ENCODE results near the gene HDLBP. TPM values are rescaled to one million over a fixed set of nuclear protein-coding genes. Genes with fewer than 3 reads are reported as not detected.
"Not testable (repeated sequence)": the region's sequence is repeated elsewhere in the genome, so short reads cannot be mapped to it uniquely, and the experiment has no call there.

HDLBP gene
- total RNA-seq, 1 donor from 2014 or later = 270 TPM

DNA sequence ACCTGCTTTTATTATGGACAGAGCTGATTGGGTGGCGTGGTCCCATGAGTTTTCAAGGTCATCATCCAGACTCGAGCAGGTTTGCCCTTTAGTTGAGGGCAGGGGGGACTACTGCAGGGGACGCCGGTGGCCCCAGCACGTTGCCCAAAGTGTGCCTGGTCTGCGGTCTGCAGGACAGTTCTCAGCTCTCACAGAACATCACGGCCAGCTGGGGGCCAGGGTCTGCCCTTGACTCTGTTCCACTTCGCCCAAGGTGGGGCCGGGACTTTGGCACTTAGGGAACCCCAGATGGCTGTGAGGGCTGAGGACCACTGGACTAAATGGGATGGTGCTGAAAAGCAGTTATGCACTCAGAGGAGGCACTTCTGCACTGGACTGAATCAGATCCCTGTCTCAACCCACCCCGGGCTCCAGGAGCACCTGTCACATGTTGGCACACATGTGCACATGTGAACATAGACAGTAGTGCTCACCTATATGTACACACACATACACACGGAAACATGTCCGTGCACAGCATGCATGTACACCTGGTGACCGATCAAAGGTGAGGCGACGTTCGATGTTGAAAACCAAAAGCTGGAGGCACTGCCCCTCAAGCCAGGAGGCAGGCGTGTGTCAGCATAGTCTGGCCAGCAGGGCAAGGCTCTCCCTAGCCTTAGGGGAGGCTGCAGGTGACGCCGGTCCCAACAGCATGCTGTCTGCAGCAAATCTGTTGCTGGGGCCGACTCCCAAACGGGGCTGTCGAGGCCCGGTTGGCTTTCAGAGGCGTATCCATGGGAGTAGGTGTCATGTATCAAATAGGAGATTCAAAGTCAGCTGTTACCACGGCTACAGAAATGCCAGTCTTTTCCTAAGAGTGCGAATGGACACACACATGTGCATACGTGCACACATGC lies 116.8 kb downstream of the HDLBP start:
- no peaks in the 10 kb centered on the region for H3K36me3 Mint-ChIP-seq (ENCODE audit: low read depth)
- H3K9me3 Mint-ChIP-seq = no peaks in the 10 kb centered on the region
- no peak overlapping the region for H3K4me3 Mint-ChIP-seq
- no peaks in the 10 kb centered on the region for H3K27me3 Mint-ChIP-seq (ENCODE audit: insufficient read depth)
- H3K27ac Mint-ChIP-seq = no peak overlapping the region
- H3K4me1 Mint-ChIP-seq (ENCODE audit: low read depth) = no peaks in the 10 kb centered on the region
- intact Hi-C loops (cut with micrococcal nuclease) = no loop called here
- no peak for DNase-seq (ENCODE audit: low spot score)

DNA sequence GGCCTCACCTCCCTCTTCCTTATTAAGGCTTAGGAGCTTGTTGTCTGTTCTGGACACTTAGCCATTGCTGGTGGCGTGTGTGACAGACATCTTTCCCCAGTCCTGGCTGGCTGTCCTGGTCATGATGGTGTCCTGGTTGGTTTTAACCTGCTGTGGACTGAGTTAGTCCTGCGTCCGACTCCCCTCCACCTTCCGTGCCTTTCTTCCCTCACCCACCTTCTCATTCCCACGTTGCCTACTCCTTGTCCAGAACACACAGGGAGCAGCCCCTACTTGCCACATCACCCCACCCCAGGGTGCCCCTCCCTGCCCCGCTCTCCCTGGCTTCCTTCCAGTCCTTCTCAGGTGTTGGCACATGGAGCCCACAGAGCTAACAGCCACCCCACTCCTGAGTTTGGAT lies 117.5 kb downstream of the HDLBP start:
- Mint-ChIP-seq H3K27ac (no peak overlapping the region), H3K27me3 (ENCODE audit: insufficient read depth) (no peaks in the 10 kb centered on the region), H3K36me3 (ENCODE audit: low read depth) (no peaks in the 10 kb centered on the region), H3K4me3 (no peak overlapping the region), H3K9me3 (no peaks in the 10 kb centered on the region), H3K4me1 (ENCODE audit: low read depth) (no peaks in the 10 kb centered on the region)
- no peak for DNase-seq (ENCODE audit: low spot score)
- intact Hi-C loops (cut with micrococcal nuclease) = no loop called here

DNA sequence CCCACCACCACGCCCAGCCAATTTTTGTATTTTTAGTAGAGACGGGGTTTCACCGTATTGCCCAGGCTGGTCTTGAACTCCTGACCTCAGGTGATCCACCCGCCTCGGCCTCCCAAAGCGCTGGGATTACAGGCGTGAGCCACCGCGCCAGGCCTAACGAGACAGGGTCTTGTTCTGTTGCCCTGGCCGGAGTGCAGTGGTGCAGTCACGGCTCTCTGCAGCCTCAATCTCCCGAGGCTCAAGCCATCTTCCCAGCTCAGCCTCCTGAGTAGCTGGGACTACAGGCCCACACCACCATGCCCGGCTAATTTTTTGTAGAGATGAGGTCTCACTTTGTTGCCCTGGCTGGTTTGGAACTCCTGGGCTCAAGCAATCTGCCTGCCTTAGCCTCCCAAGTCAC lies 118.2 kb downstream of the HDLBP start:
- H3K27ac Mint-ChIP-seq; H3K36me3 Mint-ChIP-seq (ENCODE audit: low read depth); intact Hi-C loops (cut with micrococcal nuclease); DNase-seq (ENCODE audit: low spot score); H3K4me1 Mint-ChIP-seq (ENCODE audit: low read depth); H3K4me3 Mint-ChIP-seq; H3K27me3 Mint-ChIP-seq (ENCODE audit: insufficient read depth); H3K9me3 Mint-ChIP-seq: not testable (repeated sequence)

DNA sequence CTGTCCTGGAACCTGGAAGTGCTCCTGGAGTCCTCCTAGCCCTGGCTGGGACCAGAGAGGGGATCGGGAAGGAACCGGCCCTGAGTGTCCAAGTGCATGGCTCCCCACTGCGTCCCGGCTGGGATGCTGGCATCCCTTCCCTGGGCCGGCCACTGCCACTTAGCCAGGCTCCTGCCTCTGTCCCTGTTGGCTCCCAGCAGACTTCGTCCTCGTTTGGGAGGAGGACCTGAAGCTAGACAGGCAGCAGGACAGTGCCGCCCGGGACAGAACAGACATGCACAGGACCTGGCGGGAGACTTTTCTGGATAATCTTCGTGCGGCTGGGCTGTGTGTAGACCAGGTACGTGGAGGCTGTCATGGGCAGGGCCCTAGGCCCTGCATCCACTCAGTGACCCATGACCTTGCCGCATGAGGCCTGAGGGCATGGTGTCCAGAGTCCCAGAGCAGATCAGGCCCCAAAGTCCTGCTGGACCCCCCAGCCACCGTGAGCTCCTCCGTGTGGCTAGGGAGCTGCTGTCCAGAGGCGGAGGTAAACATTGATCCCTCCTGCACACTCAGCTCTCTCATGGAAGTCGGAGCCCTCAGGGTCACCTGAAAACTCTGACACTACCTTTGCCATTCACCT lies 119.9 kb downstream of the HDLBP start:
- Mint-ChIP-seq H3K27me3 (ENCODE audit: insufficient read depth) (no peaks in the 10 kb centered on the region), H3K4me3 (no peak overlapping the region), H3K36me3 (ENCODE audit: low read depth) (no peaks in the 10 kb centered on the region)

DNA sequence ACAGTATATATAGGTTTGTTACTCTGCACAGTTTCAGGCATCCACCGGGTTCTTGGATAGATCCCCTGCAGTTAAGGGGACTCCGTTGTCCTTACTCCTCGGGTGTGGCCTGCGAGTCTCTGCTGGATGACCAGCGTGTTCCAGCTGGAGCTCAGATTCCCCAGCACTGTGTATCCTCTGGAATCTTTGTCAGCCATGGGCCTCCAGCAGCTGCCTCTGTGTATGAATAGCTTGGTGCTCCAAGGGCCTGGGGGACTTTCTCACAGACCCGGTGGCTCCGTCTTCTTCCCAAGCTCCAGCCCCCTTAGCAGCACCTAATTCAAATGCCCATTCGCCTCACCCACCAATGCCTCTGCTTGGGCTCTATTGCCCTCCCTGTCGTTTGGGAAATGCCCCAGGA lies 120.7 kb downstream of the HDLBP start:
- DNase-seq (ENCODE audit: low spot score) = no peak
- no peaks in the 10 kb centered on the region for H3K36me3 Mint-ChIP-seq (ENCODE audit: low read depth)
- H3K4me3 Mint-ChIP-seq = no peak overlapping the region
- H3K27ac Mint-ChIP-seq = no peak overlapping the region
- H3K9me3 Mint-ChIP-seq = no peaks in the 10 kb centered on the region
- no peaks in the 10 kb centered on the region for H3K4me1 Mint-ChIP-seq (ENCODE audit: low read depth)
- intact Hi-C loops (cut with micrococcal nuclease) = no loop called here
- no peaks in the 10 kb centered on the region for H3K27me3 Mint-ChIP-seq (ENCODE audit: insufficient read depth)

More for the DNA sequence above, 119.9 kb downstream of the HDLBP start:
- Mint-ChIP-seq H3K4me1 (ENCODE audit: low read depth) (no peaks in the 10 kb centered on the region), H3K27ac (no peak overlapping the region), H3K9me3 (no peaks in the 10 kb centered on the region)
- intact Hi-C loops (cut with micrococcal nuclease) = no loop called here
- DNase-seq (ENCODE audit: low spot score) = no peak

DNA sequence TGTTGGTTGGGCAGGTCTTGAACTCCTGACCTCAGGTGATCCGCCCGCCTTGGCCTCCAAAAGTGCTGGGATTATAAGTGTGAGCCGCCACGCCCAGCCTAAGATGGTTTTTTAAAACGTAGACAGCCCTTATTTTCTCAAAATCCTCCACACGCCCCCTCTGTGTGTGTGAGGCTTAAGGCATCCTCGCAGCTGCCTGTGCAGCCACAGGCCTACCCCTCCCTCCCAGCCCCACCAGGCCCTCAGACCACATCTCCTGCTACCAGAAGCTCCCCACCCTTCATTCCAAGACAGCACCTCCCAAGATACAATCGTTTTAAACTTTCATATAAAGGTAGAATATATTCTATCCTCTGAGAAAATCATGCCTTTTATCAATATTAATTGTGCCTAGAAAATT lies 122.2 kb downstream of the HDLBP start:
- no peaks in the 10 kb centered on the region for H3K36me3 Mint-ChIP-seq (ENCODE audit: low read depth)
- intact Hi-C loops (cut with micrococcal nuclease) = no loop called here
- no peak for DNase-seq (ENCODE audit: low spot score)
- no peak overlapping the region for H3K4me3 Mint-ChIP-seq
- H3K27ac Mint-ChIP-seq = no peak overlapping the region
- H3K9me3 Mint-ChIP-seq = no peaks in the 10 kb centered on the region
- H3K4me1 Mint-ChIP-seq (ENCODE audit: low read depth) = no peaks in the 10 kb centered on the region
- H3K27me3 Mint-ChIP-seq (ENCODE audit: insufficient read depth) = no peaks in the 10 kb centered on the region

DNA sequence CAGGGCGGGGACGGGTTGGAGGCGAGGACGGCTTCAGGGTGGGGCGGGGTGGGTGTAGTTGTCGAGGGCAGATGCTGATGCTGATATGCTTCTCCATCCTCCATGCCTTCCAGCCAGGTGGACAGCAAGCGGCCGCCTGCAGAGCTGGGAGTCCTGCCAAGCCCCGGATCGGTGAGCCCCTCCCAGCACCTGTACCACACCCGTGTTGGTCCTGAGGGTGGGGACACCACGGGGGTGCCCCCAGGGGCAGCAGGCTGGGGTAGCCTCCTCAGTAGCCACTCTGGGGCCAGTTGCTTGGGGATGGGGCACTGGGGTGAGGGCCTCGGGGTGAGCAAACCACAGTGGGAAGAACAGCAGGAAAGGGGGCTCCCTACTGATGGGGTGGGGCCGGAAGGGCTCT lies 124.4 kb downstream of the HDLBP start:
- Mint-ChIP-seq H3K27me3 (ENCODE audit: insufficient read depth) (no peaks in the 10 kb centered on the region), H3K4me1 (ENCODE audit: low read depth) (no peaks in the 10 kb centered on the region), H3K27ac (no peak overlapping the region), H3K36me3 (ENCODE audit: low read depth) (no peaks in the 10 kb centered on the region), H3K4me3 (no peak overlapping the region), H3K9me3 (no peaks in the 10 kb centered on the region)
- DNase-seq (ENCODE audit: low spot score) = no peak
- intact Hi-C loops (cut with micrococcal nuclease) = no loop called here

DNA sequence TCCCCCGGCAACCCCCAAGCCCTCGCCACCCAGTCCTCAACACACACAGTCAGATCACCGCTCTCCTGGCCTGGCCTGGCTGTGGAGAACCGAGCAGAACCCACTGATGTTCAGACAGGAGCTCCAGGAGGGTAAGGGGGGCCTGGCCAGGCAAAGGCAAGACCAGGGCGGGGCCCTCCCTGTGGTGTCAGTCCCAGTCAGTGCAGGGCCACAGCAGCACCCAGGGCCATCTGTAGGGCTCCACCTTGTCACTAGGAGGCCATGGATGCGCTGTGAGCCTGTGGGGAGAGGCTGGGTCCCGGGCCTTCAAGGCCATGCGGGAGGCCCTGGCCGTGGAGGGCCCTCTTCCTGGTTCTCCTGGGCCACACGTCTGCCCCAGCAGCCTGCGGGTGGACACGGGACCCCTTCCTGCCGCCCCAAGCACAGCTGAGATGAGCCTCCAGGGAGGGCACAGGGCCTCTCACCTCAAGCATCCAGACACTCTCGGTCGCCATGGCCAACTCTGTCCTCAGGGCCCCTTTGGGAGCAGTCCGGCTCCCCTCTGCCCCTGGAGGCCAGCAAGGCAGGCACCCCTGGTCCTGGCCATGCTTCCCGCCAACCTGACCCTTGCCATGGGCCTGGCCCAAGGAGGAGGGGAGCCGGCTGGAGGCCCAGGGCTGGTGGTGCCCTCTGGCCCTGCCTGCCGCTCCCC lies 125.0 kb downstream of the HDLBP start:
- no peaks in the 10 kb centered on the region for H3K27me3 Mint-ChIP-seq (ENCODE audit: insufficient read depth)
- no peaks in the 10 kb centered on the region for H3K36me3 Mint-ChIP-seq (ENCODE audit: low read depth)
- no peak for DNase-seq (ENCODE audit: low spot score)
- no peak overlapping the region for H3K27ac Mint-ChIP-seq
- intact Hi-C loops (cut with micrococcal nuclease) = no loop called here
- no peaks in the 10 kb centered on the region for H3K9me3 Mint-ChIP-seq
- no peaks in the 10 kb centered on the region for H3K4me1 Mint-ChIP-seq (ENCODE audit: low read depth)
- H3K4me3 Mint-ChIP-seq = no peak overlapping the region

DNA sequence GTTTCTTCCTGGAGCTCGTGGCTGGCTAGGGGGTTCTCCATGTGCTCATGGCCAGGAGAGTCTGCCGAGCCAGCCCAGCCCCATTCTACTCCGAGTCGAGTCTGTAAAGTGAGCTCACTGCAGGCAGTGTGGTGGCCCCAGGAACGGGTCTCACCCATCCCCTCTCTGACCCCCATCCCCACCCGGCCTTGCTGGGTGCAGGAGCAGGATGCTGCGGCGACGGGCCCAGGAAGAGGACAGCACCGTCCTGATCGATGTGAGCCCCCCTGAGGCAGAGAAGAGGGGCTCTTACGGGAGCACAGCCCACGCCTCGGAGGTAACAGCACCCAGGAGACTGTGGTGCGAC lies 125.6 kb downstream of the HDLBP start:
- no peaks in the 10 kb centered on the region for H3K9me3 Mint-ChIP-seq
- intact Hi-C loops (cut with micrococcal nuclease) = no loop called here
- no peak overlapping the region for H3K4me3 Mint-ChIP-seq
- H3K27me3 Mint-ChIP-seq (ENCODE audit: insufficient read depth) = no peaks in the 10 kb centered on the region
- no peaks in the 10 kb centered on the region for H3K36me3 Mint-ChIP-seq (ENCODE audit: low read depth)
- no peaks in the 10 kb centered on the region for H3K4me1 Mint-ChIP-seq (ENCODE audit: low read depth)
- H3K27ac Mint-ChIP-seq = no peak overlapping the region
- no peak for DNase-seq (ENCODE audit: low spot score)

DNA sequence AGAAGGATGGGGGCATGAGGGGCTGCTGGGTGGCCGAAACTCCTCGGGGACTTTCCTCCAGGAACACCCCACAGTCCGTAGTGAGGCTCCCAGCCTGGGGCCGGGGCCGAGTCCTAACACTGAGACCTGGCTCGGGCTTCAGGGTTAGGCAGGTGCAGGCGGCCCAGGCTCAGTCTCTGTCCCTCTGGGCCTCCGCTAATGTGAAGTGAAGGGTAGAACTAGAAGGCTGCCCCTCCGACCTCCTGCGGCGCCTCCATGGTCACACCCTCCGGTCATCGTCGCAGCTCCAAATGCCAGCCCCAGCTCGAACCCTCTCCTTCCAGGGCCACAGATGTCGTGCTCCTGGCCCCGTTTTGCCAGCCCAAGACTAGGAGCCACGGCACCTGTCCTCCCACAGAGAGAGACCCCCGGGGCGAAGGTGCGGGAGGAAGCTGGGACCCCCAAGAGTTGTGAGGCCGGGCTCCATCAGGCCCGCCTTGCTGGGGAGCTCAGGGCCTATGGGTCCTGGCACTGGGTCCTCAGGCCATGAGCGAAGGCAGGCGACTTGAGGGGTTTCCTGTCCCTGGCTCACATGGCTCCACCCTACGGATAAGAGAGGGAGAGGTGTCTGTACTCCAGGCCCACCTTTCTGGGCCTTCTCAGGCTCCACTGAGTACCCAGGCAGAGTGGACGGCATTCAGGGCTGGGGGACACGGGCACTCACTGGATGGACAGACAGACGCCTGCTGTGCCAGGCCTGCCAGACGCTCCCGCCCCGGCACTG lies 126.2 kb downstream of the HDLBP start:
- H3K27me3 Mint-ChIP-seq (ENCODE audit: insufficient read depth) = no peaks in the 10 kb centered on the region
- intact Hi-C loops (cut with micrococcal nuclease) = no loop called here
- DNase-seq (ENCODE audit: low spot score) = no peak

DNA sequence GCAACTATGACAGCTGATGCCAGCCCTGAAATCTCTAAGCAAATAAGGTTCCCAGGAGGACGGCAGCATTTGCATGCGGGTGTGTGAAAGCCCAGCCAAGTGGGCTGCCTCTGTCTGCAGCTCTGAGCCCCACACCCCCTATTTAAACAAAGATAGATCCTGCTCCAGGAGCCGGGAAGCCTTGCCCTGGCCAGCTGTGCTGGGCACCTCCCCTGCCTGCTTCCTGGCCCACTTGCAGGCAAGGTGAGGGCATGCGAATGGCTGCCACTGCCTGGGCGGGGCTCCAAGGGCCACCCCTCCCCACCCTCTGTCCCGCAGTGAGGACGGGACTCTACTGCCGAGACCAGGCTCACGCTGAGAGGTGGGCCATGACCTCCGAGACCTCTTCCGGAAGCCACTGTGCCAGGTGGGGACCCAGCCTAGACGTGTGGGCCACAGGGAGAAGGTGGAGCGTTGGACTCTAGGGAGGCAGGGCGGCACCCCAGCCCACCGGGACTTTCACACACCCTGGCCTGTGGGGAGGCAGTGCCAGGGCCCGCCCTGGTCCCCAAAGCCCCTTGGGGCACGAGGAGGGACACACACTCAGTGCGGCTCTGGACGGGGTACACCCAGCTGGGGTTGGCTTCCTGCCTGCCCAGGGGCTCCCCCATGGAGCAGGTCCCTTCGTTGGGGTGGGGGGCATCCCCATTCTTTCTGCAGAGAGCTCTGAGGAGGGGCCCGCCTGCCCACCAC lies 126.9 kb downstream of the HDLBP start, which contains the start of gene ANO7:
Gene ANO7, plus strand, starts transcription at position 317 of the 732 bp plus-strand sequence. CDS start 1,387 bp downstream, outside the sequence.
- no peaks in the 10 kb centered on the region for H3K9me3 Mint-ChIP-seq
- intact Hi-C loops (cut with micrococcal nuclease) = no loop called here
- no peak for DNase-seq (ENCODE audit: low spot score)
- no peak within 1 kb of the TSS for H3K4me3 Mint-ChIP-seq
- H3K4me1 Mint-ChIP-seq (ENCODE audit: low read depth) = no peaks in the 10 kb centered on the region
- H3K27ac Mint-ChIP-seq = no peak within 1 kb of the TSS
- H3K36me3 Mint-ChIP-seq (ENCODE audit: low read depth) = no peaks in the 10 kb centered on the region
- H3K27me3 Mint-ChIP-seq (ENCODE audit: insufficient read depth) = no peaks in the 10 kb centered on the region

More for the DNA sequence above, 126.2 kb downstream of the HDLBP start:
- Mint-ChIP-seq H3K27ac (no peak overlapping the region), H3K9me3 (no peaks in the 10 kb centered on the region), H3K36me3 (ENCODE audit: low read depth) (no peaks in the 10 kb centered on the region), H3K4me1 (ENCODE audit: low read depth) (no peaks in the 10 kb centered on the region), H3K4me3 (no peak overlapping the region)

DNA sequence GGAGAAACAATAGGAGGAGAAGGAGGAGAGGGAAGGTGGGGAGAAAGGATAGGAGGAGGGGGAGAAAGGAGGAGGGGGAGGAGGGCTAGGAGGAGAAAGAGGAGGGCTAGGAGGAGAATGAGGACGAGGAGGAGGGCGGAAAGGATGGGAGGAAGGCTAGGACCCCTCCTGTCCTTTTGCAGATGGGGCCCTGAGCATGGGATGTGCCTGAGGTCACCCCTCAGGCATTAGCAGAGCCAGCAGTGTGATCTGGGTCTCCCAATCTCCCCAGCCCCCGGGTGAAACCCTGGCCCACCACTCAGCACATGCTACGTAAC lies 127.6 kb downstream of the HDLBP start:
- no peak for DNase-seq (ENCODE audit: low spot score)
- intact Hi-C loops (cut with micrococcal nuclease) = no loop called here
- Mint-ChIP-seq H3K27ac (no peak overlapping the region), H3K9me3 (no peaks in the 10 kb centered on the region), H3K4me3 (no peak overlapping the region), H3K27me3 (ENCODE audit: insufficient read depth) (no peaks in the 10 kb centered on the region), H3K36me3 (ENCODE audit: low read depth) (no peaks in the 10 kb centered on the region), H3K4me1 (ENCODE audit: low read depth) (no peaks in the 10 kb centered on the region)

All from activated T-helper 1 cell treated with anti-CD3 and anti-CD28 coated beads, Interleukin-12 subunit alpha, Interleukin-12 subunit beta, Interleukin-2, Interleukin-4 antibody, amounts not matched to agents 30 ng/mL and 10 ng/mL and 1 ng/mL, durations not matched to agents 14 hours and 24 hours and 36 hours (primary cell).